Type B pancreatic cell (in vitro differentiated cells): Measurements from ENCODE around the gene SLC34A3. TPM values are rescaled to one million over a fixed set of nuclear protein-coding genes. Genes with fewer than 3 reads are reported as not detected.

ENCODE experiments used
- DNase-seq: peaks from one replicate; pipeline ENCODE4 v3.0.0; 2021; ENCODE audit warnings: mixed read lengths; ENCODE audit not compliant: unreplicated experiment; ENCODE audit errors: extremely low spot score
- H3K27ac Mint-ChIP-seq: 2 replicates; pipeline ENCODE4 v1.8.0; 2021; ENCODE audit warnings: mild to moderate bottlenecking, mixed read lengths
- H3K27me3 Mint-ChIP-seq: 2 replicates; pipeline ENCODE4 v1.8.0; 2021; ENCODE audit warnings: mixed read lengths
- H3K36me3 Mint-ChIP-seq: 2 replicates; pipeline ENCODE4 v1.8.0; 2021; ENCODE audit warnings: mixed read lengths
- H3K4me1 Mint-ChIP-seq: one replicate; pipeline ENCODE4 v1.8.0; 2021; ENCODE audit warnings: mixed read lengths; ENCODE audit not compliant: unreplicated experiment
- H3K4me3 Mint-ChIP-seq: 2 replicates; pipeline ENCODE4 v1.8.0; 2021; ENCODE audit warnings: mild to moderate bottlenecking, mixed read lengths
- H3K9me3 Mint-ChIP-seq: 2 replicates; pipeline ENCODE4 v1.8.0; 2021; ENCODE audit warnings: mixed read lengths
- total RNA-seq: library from RNA; stranded (reverse); gene quantifications from 2 replicates; pipeline ENCODE4 v1.2.1, GENCODE V29; 2021; ENCODE audit warnings: low replicate concordance
- TF ChIP-seq, protein P1 (sequence below): fragments of 200-600 bp; sonication (generic); conservative IDR thresholded peaks from 2 replicates; pipeline ENCODE4 v1.5.0; 2021; ENCODE audit warnings: antibody characterized with exemption, mild to moderate bottlenecking

SLC34A3 gene
- total RNA-seq, 1 donor from 2014 or later: 0.41 TPM

- H3K27ac Mint-ChIP-seq: no peak overlapping the region
- peaks cover 19% of the 10 kb centered on the region for H3K27me3 Mint-ChIP-seq
- H3K4me3 Mint-ChIP-seq: no peak overlapping the region
- DNase-seq: peak; percentile 66
- peaks cover 17% of the 10 kb centered on the region for H3K4me1 Mint-ChIP-seq
- H3K9me3 Mint-ChIP-seq: no peaks in the 10 kb centered on the region
- H3K36me3 Mint-ChIP-seq: no peaks in the 10 kb centered on the region
- TF ChIP-seq, protein P1, sequence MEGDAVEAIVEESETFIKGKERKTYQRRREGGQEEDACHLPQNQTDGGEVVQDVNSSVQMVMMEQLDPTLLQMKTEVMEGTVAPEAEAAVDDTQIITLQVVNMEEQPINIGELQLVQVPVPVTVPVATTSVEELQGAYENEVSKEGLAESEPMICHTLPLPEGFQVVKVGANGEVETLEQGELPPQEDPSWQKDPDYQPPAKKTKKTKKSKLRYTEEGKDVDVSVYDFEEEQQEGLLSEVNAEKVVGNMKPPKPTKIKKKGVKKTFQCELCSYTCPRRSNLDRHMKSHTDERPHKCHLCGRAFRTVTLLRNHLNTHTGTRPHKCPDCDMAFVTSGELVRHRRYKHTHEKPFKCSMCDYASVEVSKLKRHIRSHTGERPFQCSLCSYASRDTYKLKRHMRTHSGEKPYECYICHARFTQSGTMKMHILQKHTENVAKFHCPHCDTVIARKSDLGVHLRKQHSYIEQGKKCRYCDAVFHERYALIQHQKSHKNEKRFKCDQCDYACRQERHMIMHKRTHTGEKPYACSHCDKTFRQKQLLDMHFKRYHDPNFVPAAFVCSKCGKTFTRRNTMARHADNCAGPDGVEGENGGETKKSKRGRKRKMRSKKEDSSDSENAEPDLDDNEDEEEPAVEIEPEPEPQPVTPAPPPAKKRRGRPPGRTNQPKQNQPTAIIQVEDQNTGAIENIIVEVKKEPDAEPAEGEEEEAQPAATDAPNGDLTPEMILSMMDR: no peak
These were observed 48.3 kb downstream of the SLC34A3 start for GRCh38 chr9:137278721-137279711.

DNA sequence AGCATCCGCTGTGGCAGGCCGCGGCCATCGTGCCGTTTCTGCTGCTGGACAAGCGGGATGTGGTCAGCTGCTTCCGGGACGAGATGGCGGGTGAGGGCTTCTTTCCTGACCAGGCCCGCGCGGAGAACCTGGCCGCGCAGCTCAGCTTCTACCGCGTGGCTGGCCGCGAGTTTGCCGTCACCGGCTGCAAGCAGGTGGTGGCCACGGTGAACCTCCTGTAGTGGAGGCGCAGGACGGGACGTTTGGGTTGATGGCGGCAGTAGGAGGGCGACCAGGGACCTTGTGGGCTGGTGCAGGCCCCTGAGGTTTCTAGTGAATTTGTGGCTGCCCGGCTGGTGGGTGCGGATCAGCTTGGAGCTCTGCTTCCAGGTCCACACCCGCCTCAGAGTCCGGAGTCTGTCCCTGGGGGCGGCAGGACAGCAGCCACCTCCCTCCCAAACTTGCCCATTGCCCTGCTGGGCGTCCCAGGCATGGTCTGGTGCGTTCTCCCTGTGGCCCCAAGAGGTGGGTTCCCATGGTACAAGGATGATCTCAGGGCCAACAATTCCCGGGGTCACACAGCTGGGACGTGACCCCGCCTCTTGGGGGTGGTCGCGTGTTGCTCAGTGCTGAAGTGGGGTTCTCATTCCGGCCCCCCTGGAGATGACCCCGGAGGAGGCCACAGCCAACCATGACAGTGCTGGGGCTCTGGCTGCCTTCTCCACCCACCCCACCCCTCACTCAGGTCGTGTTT, 49.2 kb downstream of the SLC34A3 start:
- TF ChIP-seq, protein P1: no peak
- peak; percentile 68 for DNase-seq
- Mint-ChIP-seq H3K36me3 (no peaks in the 10 kb centered on the region), H3K27me3 (peaks cover 19% of the 10 kb centered on the region), H3K4me3 (no peak overlapping the region), H3K9me3 (no peaks in the 10 kb centered on the region), H3K4me1 (peaks cover 13% of the 10 kb centered on the region), H3K27ac (no peak overlapping the region)

DNA sequence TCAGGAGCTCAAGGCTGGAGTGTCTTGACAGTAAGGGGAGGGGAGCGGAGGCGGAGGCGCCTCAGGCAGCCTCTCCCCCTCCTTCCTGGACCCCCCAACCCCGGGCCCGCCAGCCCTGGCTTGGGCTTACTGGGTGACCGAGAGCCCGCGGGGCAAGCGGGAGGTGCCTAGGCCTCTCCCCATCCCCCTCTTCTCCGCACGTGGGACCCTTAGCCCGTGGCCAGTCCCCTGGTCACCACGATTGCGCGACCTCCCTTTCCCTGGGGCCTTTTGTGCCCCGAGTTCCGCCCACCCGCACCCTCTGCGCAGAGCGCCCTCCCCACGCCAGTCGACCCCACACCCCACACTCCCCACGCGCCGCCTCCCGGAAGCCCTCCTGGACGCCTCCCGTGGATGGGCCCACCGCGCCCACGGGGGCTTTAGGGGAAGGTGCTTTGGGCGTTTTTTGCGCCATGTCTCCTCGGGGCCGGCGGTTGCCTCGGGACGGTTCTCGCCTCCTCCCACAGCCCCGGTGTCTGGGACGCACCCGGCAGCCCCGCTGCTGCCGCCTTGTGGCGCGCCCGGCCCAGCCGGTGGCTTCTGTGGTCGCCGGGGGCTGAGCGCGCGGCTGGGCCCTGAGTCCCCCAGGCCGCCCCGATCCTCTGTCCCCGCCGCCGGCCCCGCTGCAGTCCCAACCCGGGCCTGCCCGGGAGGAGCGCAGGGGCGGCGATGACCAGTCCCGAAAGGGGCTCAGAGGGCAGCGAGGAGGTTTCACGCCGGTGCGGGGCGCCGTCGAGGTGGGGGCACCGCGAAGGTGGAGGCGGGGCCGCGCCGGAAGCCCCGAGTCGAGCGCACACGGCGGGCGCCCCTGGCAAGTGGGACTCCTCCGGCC, 50.0 kb downstream of the SLC34A3 start:
- TF ChIP-seq, protein P1: peak; percentile 71
- Mint-ChIP-seq H3K36me3 (no peaks in the 10 kb centered on the region), H3K9me3 (no peaks in the 10 kb centered on the region), H3K4me3 (no peak overlapping the region), H3K27ac (no peak overlapping the region), H3K4me1 (peaks cover 7% of the 10 kb centered on the region), H3K27me3 (peaks cover 19% of the 10 kb centered on the region)
- peak; percentile 71 for DNase-seq

DNA sequence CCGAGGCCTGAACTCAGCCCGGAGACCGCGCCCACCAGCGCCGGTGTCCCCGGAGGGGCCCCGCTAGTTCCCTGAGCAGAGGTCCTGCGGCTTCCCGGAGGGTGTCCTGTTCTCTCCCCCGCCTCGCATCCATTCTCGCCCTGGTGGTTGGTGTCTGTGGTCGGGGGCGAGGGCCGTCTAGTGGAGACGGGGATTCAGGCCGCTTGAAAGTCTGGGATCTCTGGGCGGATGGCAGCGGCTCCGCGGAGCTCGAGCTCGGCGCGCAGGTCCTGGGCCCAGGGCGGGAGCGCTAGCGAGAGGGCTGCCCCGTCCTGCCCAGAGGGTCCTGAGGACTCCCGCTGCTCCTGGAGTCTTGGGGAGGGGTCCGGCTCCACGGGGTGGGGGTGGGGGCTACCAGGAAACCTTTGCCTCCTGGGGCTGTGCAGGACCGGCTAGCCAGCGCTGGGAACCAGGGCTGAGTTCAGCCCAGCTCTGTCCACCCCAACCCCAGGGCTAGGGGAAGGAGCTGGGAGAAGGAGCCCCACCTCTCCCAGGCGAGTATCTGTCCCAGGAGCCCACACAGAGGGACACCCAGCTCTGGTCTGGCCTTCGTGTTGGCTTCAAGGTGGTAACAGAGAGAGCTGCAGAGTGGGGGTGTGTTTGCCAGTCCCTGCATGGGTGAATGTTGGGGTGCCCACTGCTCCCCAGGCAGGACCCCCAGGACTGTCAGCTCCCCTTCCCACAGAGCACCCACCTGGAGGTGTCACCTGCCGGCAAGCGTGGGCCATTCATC, 50.8 kb downstream of the SLC34A3 start:
- Mint-ChIP-seq H3K9me3 (no peaks in the 10 kb centered on the region), H3K36me3 (no peaks in the 10 kb centered on the region), H3K4me1 (peaks cover 5% of the 10 kb centered on the region), H3K27ac (no peak overlapping the region), H3K4me3 (peak overlapping the region; percentile 34), H3K27me3 (peaks cover 19% of the 10 kb centered on the region)
- TF ChIP-seq, protein P1: no peak
- DNase-seq: peak; percentile 68

Other genes starting within 250 kb of the SLC34A3 start
- gene LCNL1, start 247.9 kb upstream of the SLC34A3 start, total RNA-seq: not detected in 2 replicates
- gene PAXX, start 238.5 kb upstream of the SLC34A3 start, total RNA-seq: 63.4 and 100 TPM in 2 replicates
- 38.6 and 63.3 TPM in 2 replicates for gene CLIC3, start 234.3 kb upstream of the SLC34A3 start, total RNA-seq
- gene ABCA2, start 202.7 kb upstream of the SLC34A3 start, total RNA-seq: 44.7 and 47.7 TPM in 2 replicates
- gene FUT7, start 198.8 kb upstream of the SLC34A3 start, total RNA-seq: not detected in 2 replicates
- gene NPDC1, start 184.7 kb upstream of the SLC34A3 start, total RNA-seq: 68.0 and 70.3 TPM in 2 replicates
- 3.3 and 6.4 TPM in 2 replicates for gene ENTPD2, start 176.8 kb upstream of the SLC34A3 start, total RNA-seq
- 19.1 and 21.9 TPM in 2 replicates for gene SAPCD2, start 160.3 kb upstream of the SLC34A3 start, total RNA-seq
- gene UAP1L1, start 153.4 kb upstream of the SLC34A3 start, total RNA-seq: 3.4 and 5.4 TPM in 2 replicates
- 50.3 and 58.9 TPM in 2 replicates for gene MAN1B1, start 143.9 kb upstream of the SLC34A3 start, total RNA-seq
- gene DPP7, start 116.2 kb upstream of the SLC34A3 start, total RNA-seq: 86.5 and 86.7 TPM in 2 replicates
- 0.29 and 0.94 TPM in 2 replicates for gene GRIN1, start 91.7 kb upstream of the SLC34A3 start, total RNA-seq
- gene LRRC26, start 60.9 kb upstream of the SLC34A3 start, total RNA-seq: 0.77 and 1.4 TPM in 2 replicates
- gene TMEM210, start 58.8 kb upstream of the SLC34A3 start, total RNA-seq: not detected in 2 replicates
- gene ANAPC2, start 42.3 kb upstream of the SLC34A3 start, total RNA-seq: 63.5 and 65.0 TPM in 2 replicates
- 64.9 and 74.8 TPM in 2 replicates for gene SSNA1, start 42.2 kb upstream of the SLC34A3 start, total RNA-seq
- 24.1 and 28.4 TPM in 2 replicates for gene TPRN, start 30.2 kb upstream of the SLC34A3 start, total RNA-seq
- gene TMEM203, start 25.3 kb upstream of the SLC34A3 start, total RNA-seq: 42.3 and 46.3 TPM in 2 replicates
- gene NDOR1, start 25.2 kb upstream of the SLC34A3 start, total RNA-seq: 18.9 and 28.0 TPM in 2 replicates
- 12.1 and 15.7 TPM in 2 replicates for gene RNF208, start 8.7 kb upstream of the SLC34A3 start, total RNA-seq
- gene CYSRT1, start 5.7 kb upstream of the SLC34A3 start, total RNA-seq: 0.86 and 1.5 TPM in 2 replicates
- gene RNF224, start 3.4 kb upstream of the SLC34A3 start, total RNA-seq: 0.36 and 0.48 TPM in 2 replicates
- 326 and 349 TPM in 2 replicates for gene TUBB4B, start 10.4 kb downstream of the SLC34A3 start, total RNA-seq
- 0.31 TPM in 1 of 2 replicates, not detected in the other for gene STPG3, start 20.4 kb downstream of the SLC34A3 start, total RNA-seq
- 52.4 and 61.9 TPM in 2 replicates for gene NELFB, start 24.4 kb downstream of the SLC34A3 start, total RNA-seq
- gene TOR4A, start 46.8 kb downstream of the SLC34A3 start, total RNA-seq: 2.7 and 4.5 TPM in 2 replicates
- 17.9 and 21.7 TPM in 2 replicates for gene NRARP, start 71.4 kb downstream of the SLC34A3 start, total RNA-seq
- gene EXD3, start 192.3 kb downstream of the SLC34A3 start, total RNA-seq: 15.5 and 19.5 TPM in 2 replicates
- 6.4 and 14.3 TPM in 2 replicates for gene NOXA1, start 192.5 kb downstream of the SLC34A3 start, total RNA-seq
- 2.1 and 3.5 TPM in 2 replicates for gene ENTPD8, start 210.5 kb downstream of the SLC34A3 start, total RNA-seq
- 51.2 and 67.8 TPM in 2 replicates for gene NSMF, start 228.4 kb downstream of the SLC34A3 start, total RNA-seq